Measurements from ENCODE around the gene AVPR2.

Gene AVPR2

GRCh38 chrX:153947009-153947769, 42.7 kb downstream of the AVPR2 start:
- no peaks in the 10 kb centered on the region for H3K9me2 ChIP-seq (replicated peaks; ENCODE audit: insufficient read depth, low read length)
- H3F3A ChIP-seq (ENCODE audit: insufficient read depth, low read length): peaks cover 3% of the 10 kb centered on the region; the same call in 1 of the 2 replicates
- H3K4me2 ChIP-seq (ENCODE audit: low read depth, low read length): no peak overlapping the region
- H2AFZ ChIP-seq (ENCODE audit: low read length): no peak overlapping the region
- H3K27ac ChIP-seq (ENCODE audit: low read length): no peak overlapping the region
- H3K9ac ChIP-seq (ENCODE audit: low read length): no peak overlapping the region
- H3K9me3 ChIP-seq (replicated peaks; ENCODE audit: insufficient read depth, low read length): no peaks in the 10 kb centered on the region
- DNase-seq: peak; percentile 83
- H3K4me1 ChIP-seq (ENCODE audit: low read length): no peaks in the 10 kb centered on the region
- no peak overlapping the region for H3K4me3 ChIP-seq (ENCODE audit: low read length)
- no peaks in the 10 kb centered on the region for H3K36me3 ChIP-seq (replicated peaks; ENCODE audit: insufficient read depth, low read length)
- no peaks in the 10 kb centered on the region for H4K20me1 ChIP-seq (ENCODE audit: insufficient read depth, low read length)
- H3K79me2 ChIP-seq (ENCODE audit: low read length): peaks cover 12% of the 10 kb centered on the region; the same call in 1 of the 2 replicates
- peak; percentile 88 for TF ChIP-seq CTCF (IDR thresholded peaks at IDR 0.05; ENCODE audit: low read length)
- no peak for TF ChIP-seq EZH2 (optimal IDR thresholded peaks at IDR 0.05; ENCODE audit: low read depth, low read length)
- H3K27me3 ChIP-seq (replicated peaks; ENCODE audit: insufficient read depth, low read length): no peaks in the 10 kb centered on the region

- H2AFZ ChIP-seq (ENCODE audit: low read length): no peak overlapping the region
- 0 out of 2 replicates have a peak, but pooled peaks cover 5% of the 10 kb centered on the region for H3K36me3 ChIP-seq (replicated peaks; ENCODE audit: insufficient read depth, low read length)
- no peaks in the 10 kb centered on the region for H3K4me1 ChIP-seq (ENCODE audit: low read length)
- H3F3A ChIP-seq (ENCODE audit: insufficient read depth, low read length): peaks cover 3% of the 10 kb centered on the region; the same call in 1 of the 2 replicates
- H3K27me3 ChIP-seq (replicated peaks; ENCODE audit: insufficient read depth, low read length): no peaks in the 10 kb centered on the region
- H3K9ac ChIP-seq (ENCODE audit: low read length): no peak overlapping the region
- H4K20me1 ChIP-seq (ENCODE audit: insufficient read depth, low read length): no peaks in the 10 kb centered on the region
- DNase-seq: no peak
- no peaks in the 10 kb centered on the region for H3K9me2 ChIP-seq (replicated peaks; ENCODE audit: insufficient read depth, low read length)
- no peak overlapping the region for H3K27ac ChIP-seq (ENCODE audit: low read length)
- H3K9me3 ChIP-seq (replicated peaks; ENCODE audit: insufficient read depth, low read length): no peaks in the 10 kb centered on the region
- TF ChIP-seq EZH2phosphoT487 (IDR thresholded peaks at IDR 0.05; ENCODE audit: low read length): no peak
- no peak for TF ChIP-seq EZH2 (optimal IDR thresholded peaks at IDR 0.05; ENCODE audit: low read depth, low read length)
- H3K4me2 ChIP-seq (ENCODE audit: low read depth, low read length): no peak overlapping the region
- H3K4me3 ChIP-seq (ENCODE audit: low read length): no peak overlapping the region
- H3K79me2 ChIP-seq (ENCODE audit: low read length): peaks cover 20% of the 10 kb centered on the region; the same call in 1 of the 2 replicates
These were observed 43.6 kb downstream of the AVPR2 start for GRCh38 chrX:153948002-153948466.

- TF ChIP-seq EZH2phosphoT487 (IDR thresholded peaks at IDR 0.05; ENCODE audit: low read length): no peak
- TF ChIP-seq CTCF (IDR thresholded peaks at IDR 0.05; ENCODE audit: low read length): no peak
- TF ChIP-seq EZH2 (optimal IDR thresholded peaks at IDR 0.05; ENCODE audit: low read depth, low read length): no peak
- H3K27me3 ChIP-seq (replicated peaks; ENCODE audit: insufficient read depth, low read length): no peaks in the 10 kb centered on the region
- no peak overlapping the region for H3K27ac ChIP-seq (ENCODE audit: low read length)
These were observed 44.7 kb downstream of the AVPR2 start for GRCh38 chrX:153948847-153949805.

More at GRCh38 chrX:153948847-153949805, 44.7 kb downstream of the AVPR2 start:
- H3K4me2 ChIP-seq (ENCODE audit: low read depth, low read length): no peak overlapping the region
- no peak overlapping the region for H2AFZ ChIP-seq (ENCODE audit: low read length)
- DNase-seq: no peak
- H3K36me3 ChIP-seq (replicated peaks; ENCODE audit: insufficient read depth, low read length): 0 out of 2 replicates have a peak, but pooled peaks cover 5% of the 10 kb centered on the region
- H3K9ac ChIP-seq (ENCODE audit: low read length): no peak overlapping the region
- H3F3A ChIP-seq (ENCODE audit: insufficient read depth, low read length): peaks cover 3% of the 10 kb centered on the region; the same call in 1 of the 2 replicates
- H3K79me2 ChIP-seq (ENCODE audit: low read length): peaks cover 13% of the 10 kb centered on the region; the same call in 1 of the 2 replicates
- H3K9me3 ChIP-seq (replicated peaks; ENCODE audit: insufficient read depth, low read length): no peaks in the 10 kb centered on the region
- no peaks in the 10 kb centered on the region for H3K9me2 ChIP-seq (replicated peaks; ENCODE audit: insufficient read depth, low read length)
- H3K4me3 ChIP-seq (ENCODE audit: low read length): no peak overlapping the region
- no peaks in the 10 kb centered on the region for H4K20me1 ChIP-seq (ENCODE audit: insufficient read depth, low read length)
- H3K4me1 ChIP-seq (ENCODE audit: low read length): no peaks in the 10 kb centered on the region
